ENCODE measurements around the gene IRS2.

Gene IRS2

GRCh38 chr13:109704771-109705635 is 81.4 kb downstream of the IRS2 start:
- no peak overlapping the region for H3K4me3 ChIP-seq (ENCODE audit: low read depth, low read length)
- no peak for TF ChIP-seq CTCF (IDR thresholded peaks at IDR 0.05; ENCODE audit: borderline replicate concordance, insufficient read depth, low read depth, low read length)

GRCh38 chr13:109703250-109703649 is 83.1 kb downstream of the IRS2 start:
- no peak for TF ChIP-seq CTCF (IDR thresholded peaks at IDR 0.05; ENCODE audit: borderline replicate concordance, insufficient read depth, low read depth, low read length)
- no peak overlapping the region for H3K4me3 ChIP-seq (ENCODE audit: low read depth, low read length)
